ENCODE results near the gene VPS13D.

VPS13D gene

GRCh38 chr1:12183095-12183794 is 46.6 kb upstream of the VPS13D start:
- Histone ChIP-seq H3K4me1 (ENCODE audit: control insufficient read depth, low read depth, low read length) (peaks cover 1% of the 10 kb centered on the region), H3K36me3 (ENCODE audit: control insufficient read depth, insufficient read depth, low read length) (no peaks in the 10 kb centered on the region), H2AK5ac (ENCODE audit: low read length) (no peak overlapping the region), H2BK120ac (ENCODE audit: low read depth, low read length) (no peak overlapping the region), H2BK5ac (ENCODE audit: low read length) (no peak overlapping the region), H4K8ac (ENCODE audit: low read depth, low read length) (no peak overlapping the region), H3K23ac (ENCODE audit: low read length) (no peak overlapping the region), H4K5ac (ENCODE audit: low read length) (no peak overlapping the region), H3K4ac (ENCODE audit: low read depth, low read length) (no peak overlapping the region), H3K27me3 (ENCODE audit: insufficient read depth, low read length, poor library complexity) (no peaks in the 10 kb centered on the region), H3K79me2 (ENCODE audit: control insufficient read depth, insufficient read depth, low read length) (no peaks in the 10 kb centered on the region), H3K79me1 (ENCODE audit: low read length) (no peaks in the 10 kb centered on the region), H3K27ac (ENCODE audit: low read depth, low read length) (no peak overlapping the region), H3K4me3 (ENCODE audit: low read length) (no peak overlapping the region), H3K4me2 (ENCODE audit: low read length) (no peak overlapping the region), H3K9ac (ENCODE audit: low read length) (no peak overlapping the region), H3K56ac (ENCODE audit: low read length) (no peak overlapping the region), H2BK15ac (replicated peaks; ENCODE audit: low read depth) (no peak overlapping the region), H3K18ac (ENCODE audit: low read length) (no peak overlapping the region)
- no peak for DNase-seq
- WGBS (ENCODE audit: extremely low coverage, insufficient coverage, low lambda C conversion rate): no CpG with 5 or more reads among the region's 7 CpGs

GRCh38 chr1:12184008-12184681 is 45.7 kb upstream of the VPS13D start:
- Histone ChIP-seq H3K36me3 (ENCODE audit: control insufficient read depth, insufficient read depth, low read length) (no peaks in the 10 kb centered on the region), H3K9ac (ENCODE audit: low read length) (peak overlapping the region; percentile 21), H3K18ac (ENCODE audit: low read length) (peak overlapping the region; percentile 34), H2BK15ac (replicated peaks; ENCODE audit: low read depth) (no peak overlapping the region), H3K4me3 (ENCODE audit: low read length) (no peak overlapping the region), H3K79me2 (ENCODE audit: control insufficient read depth, insufficient read depth, low read length) (no peaks in the 10 kb centered on the region), H3K27me3 (ENCODE audit: insufficient read depth, low read length, poor library complexity) (no peaks in the 10 kb centered on the region), H4K8ac (ENCODE audit: low read depth, low read length) (no peak overlapping the region), H2BK5ac (ENCODE audit: low read length) (no peak overlapping the region), H3K56ac (ENCODE audit: low read length) (peak overlapping the region; percentile 79), H3K4me1 (ENCODE audit: control insufficient read depth, low read depth, low read length) (peaks cover 1% of the 10 kb centered on the region), H2AK5ac (ENCODE audit: low read length) (no peak overlapping the region), H3K27ac (ENCODE audit: low read depth, low read length) (peak overlapping the region; percentile 34), H3K79me1 (ENCODE audit: low read length) (no peaks in the 10 kb centered on the region), H4K5ac (ENCODE audit: low read length) (no peak overlapping the region), H3K4ac (ENCODE audit: low read depth, low read length) (no peak overlapping the region), H3K23ac (ENCODE audit: low read length) (no peak overlapping the region), H3K4me2 (ENCODE audit: low read length) (no peak overlapping the region), H2BK120ac (ENCODE audit: low read depth, low read length) (no peak overlapping the region)
- no CpG with 5 or more reads among the region's 10 CpGs for WGBS (ENCODE audit: extremely low coverage, insufficient coverage, low lambda C conversion rate)
- DNase-seq: peak; percentile 70

GRCh38 chr1:12185036-12185917 is 44.6 kb upstream of the VPS13D start:
- Histone ChIP-seq H3K27ac (ENCODE audit: low read depth, low read length) (no peak overlapping the region), H2AK5ac (ENCODE audit: low read length) (no peak overlapping the region), H3K79me2 (ENCODE audit: control insufficient read depth, insufficient read depth, low read length) (no peaks in the 10 kb centered on the region), H4K5ac (ENCODE audit: low read length) (no peak overlapping the region), H4K8ac (ENCODE audit: low read depth, low read length) (no peak overlapping the region), H3K18ac (ENCODE audit: low read length) (no peak overlapping the region), H3K36me3 (ENCODE audit: control insufficient read depth, insufficient read depth, low read length) (no peaks in the 10 kb centered on the region), H3K4me3 (ENCODE audit: low read length) (no peak overlapping the region), H3K4me2 (ENCODE audit: low read length) (no peak overlapping the region), H3K79me1 (ENCODE audit: low read length) (no peaks in the 10 kb centered on the region), H3K4me1 (ENCODE audit: control insufficient read depth, low read depth, low read length) (peaks cover 1% of the 10 kb centered on the region), H2BK5ac (ENCODE audit: low read length) (no peak overlapping the region), H3K4ac (ENCODE audit: low read depth, low read length) (no peak overlapping the region), H3K56ac (ENCODE audit: low read length) (no peak overlapping the region), H2BK120ac (ENCODE audit: low read depth, low read length) (no peak overlapping the region), H3K27me3 (ENCODE audit: insufficient read depth, low read length, poor library complexity) (no peaks in the 10 kb centered on the region), H3K9ac (ENCODE audit: low read length) (no peak overlapping the region), H3K23ac (ENCODE audit: low read length) (no peak overlapping the region), H2BK15ac (replicated peaks; ENCODE audit: low read depth) (no peak overlapping the region)
- DNase-seq: no peak
- WGBS (ENCODE audit: extremely low coverage, insufficient coverage, low lambda C conversion rate): no CpG with 5 or more reads among the region's 19 CpGs

- Histone ChIP-seq H3K18ac (ENCODE audit: low read length) (no peak overlapping the region), H3K23ac (ENCODE audit: low read length) (no peak overlapping the region), H2AK5ac (ENCODE audit: low read length) (no peak overlapping the region), H4K8ac (ENCODE audit: low read depth, low read length) (no peak overlapping the region), H4K5ac (ENCODE audit: low read length) (no peak overlapping the region), H2BK15ac (replicated peaks; ENCODE audit: low read depth) (no peak overlapping the region), H3K4me3 (ENCODE audit: low read length) (no peak overlapping the region), H3K9ac (ENCODE audit: low read length) (no peak overlapping the region), H2BK5ac (ENCODE audit: low read length) (no peak overlapping the region), H3K79me1 (ENCODE audit: low read length) (no peaks in the 10 kb centered on the region), H3K27me3 (ENCODE audit: insufficient read depth, low read length, poor library complexity) (no peaks in the 10 kb centered on the region), H2BK120ac (ENCODE audit: low read depth, low read length) (no peak overlapping the region), H3K4ac (ENCODE audit: low read depth, low read length) (no peak overlapping the region), H3K79me2 (ENCODE audit: control insufficient read depth, insufficient read depth, low read length) (no peaks in the 10 kb centered on the region), H3K4me1 (ENCODE audit: control insufficient read depth, low read depth, low read length) (peaks cover 1% of the 10 kb centered on the region), H3K56ac (ENCODE audit: low read length) (no peak overlapping the region), H3K4me2 (ENCODE audit: low read length) (no peak overlapping the region), H3K36me3 (ENCODE audit: control insufficient read depth, insufficient read depth, low read length) (no peaks in the 10 kb centered on the region), H3K27ac (ENCODE audit: low read depth, low read length) (no peak overlapping the region)
- WGBS (ENCODE audit: extremely low coverage, insufficient coverage, low lambda C conversion rate): no CpG with 5 or more reads among the region's 13 CpGs
- DNase-seq: no peak
These were observed 43.7 kb upstream of the VPS13D start for GRCh38 chr1:12185918-12186678.

- no peaks in the 10 kb centered on the region for H3K79me1 ChIP-seq (ENCODE audit: low read length)
- no peak overlapping the region for H3K27ac ChIP-seq (ENCODE audit: low read depth, low read length)
- WGBS (ENCODE audit: extremely low coverage, insufficient coverage, low lambda C conversion rate): no CpG with 5 or more reads among the region's 4 CpGs
These were observed 43.2 kb upstream of the VPS13D start for GRCh38 chr1:12186679-12186985.

More at GRCh38 chr1:12186679-12186985, 43.2 kb upstream of the VPS13D start:
- Histone ChIP-seq H2BK15ac (replicated peaks; ENCODE audit: low read depth) (no peak overlapping the region), H3K79me2 (ENCODE audit: control insufficient read depth, insufficient read depth, low read length) (no peaks in the 10 kb centered on the region), H3K23ac (ENCODE audit: low read length) (no peak overlapping the region), H3K56ac (ENCODE audit: low read length) (no peak overlapping the region), H3K4ac (ENCODE audit: low read depth, low read length) (no peak overlapping the region), H3K9ac (ENCODE audit: low read length) (no peak overlapping the region), H3K4me3 (ENCODE audit: low read length) (no peak overlapping the region), H3K4me1 (ENCODE audit: control insufficient read depth, low read depth, low read length) (peaks cover 1% of the 10 kb centered on the region), H3K36me3 (ENCODE audit: control insufficient read depth, insufficient read depth, low read length) (no peaks in the 10 kb centered on the region), H2BK120ac (ENCODE audit: low read depth, low read length) (no peak overlapping the region), H3K27me3 (ENCODE audit: insufficient read depth, low read length, poor library complexity) (no peaks in the 10 kb centered on the region), H3K4me2 (ENCODE audit: low read length) (no peak overlapping the region), H3K18ac (ENCODE audit: low read length) (no peak overlapping the region), H4K8ac (ENCODE audit: low read depth, low read length) (no peak overlapping the region), H4K5ac (ENCODE audit: low read length) (no peak overlapping the region), H2AK5ac (ENCODE audit: low read length) (no peak overlapping the region), H2BK5ac (ENCODE audit: low read length) (no peak overlapping the region)
- no peak for DNase-seq
